PC-3 (cell line): Measurements from ENCODE around the gene MAMLD1. TPM values are rescaled to one million over a fixed set of nuclear protein-coding genes. Genes with fewer than 3 reads are reported as not detected.

Experiments used
- ATAC-seq: fragments of 200-7000 bp; cut with Tn5 transposase; 2 replicates; pipeline ENCODE4 v1.9.1; 2020; ENCODE audit warnings: mild to moderate bottlenecking, moderate library complexity
- BruUV-seq: library from RNA; stranded (reverse); fragments of 400-500 nt; replicated peaks from 2 replicates; lab custom pipeline; 2021; lab: Mats Ljungman, UMichigan
- CTCF ChIA-PET: fragments of 300-600 bp; sonication (Branson Sonifier 250); formaldehyde crosslinking; loops from one replicate; lab custom pipeline; 2022; ENCODE audit warnings: antibody characterized with exemption; lab: Charles Lee
- POLR2A ChIA-PET: fragments of 300-600 bp; sonication (Branson Sonifier 250); formaldehyde crosslinking; loops from one replicate; lab custom pipeline; 2022; ENCODE audit warnings: antibody characterized with exemption; ENCODE audit not compliant: unreplicated experiment; lab: Charles Lee
- DNase-seq: peaks from one replicate; pipeline ENCODE4 v3.0.0-alpha.2; 2015
- H2AFZ ChIP-seq: fragments of 300-600 bp; sonication (generic); 2 replicates; pipeline ENCODE4 v1.6.0; 2016; ENCODE audit warnings: antibody characterized with exemption, low read length
- H3F3A ChIP-seq: fragments of 300-600 bp; sonication (generic); one replicate; pipeline ENCODE4 v1.6.0; 2017; ENCODE audit warnings: antibody characterized with exemption, low read length, control low read depth, mild to moderate bottlenecking; ENCODE audit not compliant: unreplicated experiment
- H3K27ac ChIP-seq: fragments of 300-600 bp; sonication (generic); 2 replicates; pipeline ENCODE4 v1.5.1; 2016; ENCODE audit warnings: mild to moderate bottlenecking, low read length
- H3K27me3 ChIP-seq: fragments of 300-600 bp; sonication (generic); 2 replicates; pipeline ENCODE4 v1.6.1; 2016; ENCODE audit warnings: low read length, mixed read lengths
- H3K36me3 ChIP-seq: fragments of 300-600 bp; sonication (generic); 2 replicates; pipeline ENCODE4 v1.6.1; 2016; ENCODE audit warnings: low read depth, mixed run types, low read length, mixed read lengths
- H3K4me1 ChIP-seq: fragments of 300-600 bp; sonication (generic); 2 replicates; pipeline ENCODE4 v1.5.1; 2016; ENCODE audit warnings: low read length; ENCODE audit not compliant: insufficient read depth
- H3K4me2 ChIP-seq: fragments of 300-600 bp; sonication (generic); 2 replicates; pipeline ENCODE4 v1.6.0; 2016; ENCODE audit warnings: low read length
- H3K4me3 ChIP-seq: fragments of 300-600 bp; sonication (generic); 2 replicates; pipeline ENCODE4 v1.5.1; 2016; ENCODE audit warnings: mild to moderate bottlenecking, low read length, mixed read lengths
- H3K79me2 ChIP-seq: fragments of 300-600 bp; sonication (generic); 2 replicates; pipeline ENCODE4 v1.6.1; 2017; ENCODE audit warnings: low read length, mixed read lengths
- H3K9ac ChIP-seq: fragments of 300-600 bp; sonication (generic); 2 replicates; pipeline ENCODE4 v1.6.0; 2016; ENCODE audit warnings: mild to moderate bottlenecking, low read length
- H3K9me2 ChIP-seq: fragments of 300-600 bp; sonication (generic); replicated peaks from 2 replicates; pipeline ENCODE4 v1.6.1; 2016; ENCODE audit warnings: mixed run types, low read length, mixed read lengths
- H3K9me3 ChIP-seq: fragments of 300-600 bp; sonication (generic); 2 replicates; pipeline ENCODE4 v1.6.1; 2016; ENCODE audit warnings: low read length, mixed read lengths
- H4K20me1 ChIP-seq: fragments of 300-600 bp; sonication (generic); 2 replicates; pipeline ENCODE4 v1.6.1; 2016; ENCODE audit warnings: low read length, mixed read lengths
- CTCF ChIP-seq: fragments of 300-600 bp; sonication (generic); conservative IDR thresholded peaks from 2 replicates; pipeline ENCODE4 v1.5.1; 2017; ENCODE audit warnings: antibody characterized with exemption, low read depth, mild to moderate bottlenecking, low read length
- EZH2 ChIP-seq: fragments of 300-600 bp; sonication (generic); IDR thresholded peaks from one replicate; pipeline ENCODE4 v1.6.1; 2017; ENCODE audit warnings: antibody characterized with exemption, mild to moderate bottlenecking, low read length; ENCODE audit not compliant: unreplicated experiment
- EZH2phosphoT487 ChIP-seq: fragments of 300-600 bp; sonication (generic); IDR thresholded peaks from 2 replicates; pipeline ENCODE4 v1.6.1; 2018; ENCODE audit warnings: mild to moderate bottlenecking, antibody characterized with exemption, low read length, borderline replicate concordance
- intact Hi-C: fragments of 100-400 bp; cut with micrococcal nuclease; formaldehyde crosslinking; loops from 2 replicates; pipeline ENCODE4 v1.9.0; 2023
- total RNA-seq: library from RNA; depleted of rRNA; stranded (reverse); fragments of >200 nt; gene quantifications from 2 replicates; pipeline ENCODE4 v1.2.3, GENCODE V29; 2014

MAMLD1 gene
- total RNA-seq, 1 experiment from 2014 or later = 2.8 TPM

DNA sequence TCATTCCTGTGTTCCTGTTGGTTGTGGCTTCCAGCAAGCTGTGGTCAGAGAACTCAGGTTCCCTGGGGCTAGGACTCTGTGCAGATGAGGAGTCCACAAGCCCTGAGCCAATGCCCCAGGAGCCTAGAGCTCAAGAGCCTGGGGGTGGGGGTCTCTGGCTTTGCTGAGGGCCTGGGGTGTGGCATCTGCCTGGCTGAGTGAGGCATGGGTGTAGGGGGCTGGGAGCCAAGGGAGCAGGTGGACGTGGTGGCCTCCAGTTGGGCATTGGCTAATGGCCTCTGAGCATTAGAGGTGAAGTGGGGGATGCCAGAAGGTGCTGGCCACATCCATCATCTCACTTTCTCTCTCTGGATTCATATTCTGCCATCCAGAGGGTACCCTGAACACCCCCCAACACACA is 5.3 kb upstream of the MAMLD1 start:
- no peak for DNase-seq
- Histone ChIP-seq H2AFZ (no peak overlapping the region), H3K9me2 (no peaks in the 10 kb centered on the region), H4K20me1 (no peaks in the 10 kb centered on the region), H3K9ac (no peak overlapping the region), H3K4me3 (no peak overlapping the region), H3K27ac (no peak overlapping the region), H3K4me1 (peaks cover 8% of the 10 kb centered on the region; the same call in 1 of the 2 replicates), H3K4me2 (no peak overlapping the region), H3K36me3 (no peaks in the 10 kb centered on the region), H3K9me3 (no peaks in the 10 kb centered on the region), H3K79me2 (no peaks in the 10 kb centered on the region), H3F3A (no peaks in the 10 kb centered on the region), H3K27me3 (no peaks in the 10 kb centered on the region)
- no TSS peak for BruUV-seq
- intact Hi-C loops = no loop called here
- ChIA-PET CTCF (no interaction called here), POLR2A (no interaction called here)
- ATAC-seq = no peak
- no peak for TF ChIP-seq EZH2phosphoT487
- TF ChIP-seq EZH2 = no peak
- TF ChIP-seq CTCF = no peak

DNA sequence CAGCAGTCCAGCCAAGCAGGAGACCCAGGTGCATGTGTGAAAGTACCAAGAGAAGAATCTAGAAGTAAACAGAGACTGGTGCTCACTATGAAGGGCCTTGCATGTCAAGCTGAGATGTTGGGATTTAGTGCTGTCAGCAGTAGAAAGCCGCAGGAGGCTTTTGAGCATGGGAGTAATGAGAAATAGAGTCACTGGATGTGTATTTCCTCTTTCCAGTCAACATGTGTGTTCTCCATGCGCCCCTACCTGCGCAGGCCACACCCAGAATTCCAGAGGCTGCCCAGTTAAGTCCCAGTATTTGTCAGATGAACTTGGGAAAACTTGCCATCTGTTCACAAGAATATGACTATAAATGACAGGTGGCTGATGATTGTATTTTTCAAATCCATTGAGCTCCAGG is 4.5 kb upstream of the MAMLD1 start:
- Histone ChIP-seq H2AFZ (no peak overlapping the region), H3K9me3 (no peaks in the 10 kb centered on the region), H3K27ac (no peak overlapping the region), H3K4me1 (peaks cover 8% of the 10 kb centered on the region; the same call in 1 of the 2 replicates), H3K36me3 (no peaks in the 10 kb centered on the region), H3K9ac (no peak overlapping the region), H3K4me3 (no peak overlapping the region), H3F3A (no peaks in the 10 kb centered on the region), H3K79me2 (0 out of 2 replicates have a peak, but pooled peaks cover 3% of the 10 kb centered on the region), H3K9me2 (no peaks in the 10 kb centered on the region), H3K27me3 (no peaks in the 10 kb centered on the region), H4K20me1 (no peaks in the 10 kb centered on the region), H3K4me2 (no peak overlapping the region)
- POLR2A ChIA-PET = no interaction called here
- BruUV-seq = no TSS peak
- no peak for TF ChIP-seq EZH2
- no peak for TF ChIP-seq EZH2phosphoT487
- TF ChIP-seq CTCF = no peak
- ATAC-seq (no peak), DNase-seq (no peak)
- intact Hi-C loops = no loop called here
- CTCF ChIA-PET = no interaction called here

GRCh38 chrX:150360331-150360730 is 2.8 kb upstream of the MAMLD1 start:
- H3K36me3 ChIP-seq = no peaks in the 10 kb centered on the region
- no peak overlapping the region for H2AFZ ChIP-seq
- ATAC-seq = no peak
- H3K27me3 ChIP-seq = no peaks in the 10 kb centered on the region
- BruUV-seq = no TSS peak
- intact Hi-C loops = loop anchor here (5.0 kb wide), 3 partner anchors 68 to 178 kb away; no protein-coding TSS in a partner anchor
- no peak overlapping the region for H3K4me3 ChIP-seq
- POLR2A ChIA-PET = no interaction called here
- no peak for DNase-seq
- H3K4me1 ChIP-seq = peaks cover 8% of the 10 kb centered on the region; the same call in 1 of the 2 replicates
- H3K9me3 ChIP-seq = no peaks in the 10 kb centered on the region
- H3K4me2 ChIP-seq = no peak overlapping the region
- peaks cover 14% of the 10 kb centered on the region for H3K79me2 ChIP-seq
- no peak overlapping the region for H3K9ac ChIP-seq
- H3K27ac ChIP-seq = no peak overlapping the region
- CTCF ChIA-PET = no interaction called here
- no peaks in the 10 kb centered on the region for H3K9me2 ChIP-seq
- no peaks in the 10 kb centered on the region for H4K20me1 ChIP-seq
- no peak for TF ChIP-seq CTCF
- TF ChIP-seq EZH2 = no peak
- TF ChIP-seq EZH2phosphoT487 = no peak
- no peaks in the 10 kb centered on the region for H3F3A ChIP-seq
